Stimulated activated CD4-positive, alpha-beta T cell treated with anti-CD3 and anti-CD28 coated beads, TNF-alpha, amount 100 ng/mL, for 48 hours (primary cell): Measurements from ENCODE around the gene LSM12.

ENCODE experiments used
- DNase-seq, 3 donors: peaks; one replicate each; pipeline ENCODE4 v3.0.0-alpha.2; 2020; ENCODE audit warnings: low read depth in 3 of 3

Gene LSM12

DNA sequence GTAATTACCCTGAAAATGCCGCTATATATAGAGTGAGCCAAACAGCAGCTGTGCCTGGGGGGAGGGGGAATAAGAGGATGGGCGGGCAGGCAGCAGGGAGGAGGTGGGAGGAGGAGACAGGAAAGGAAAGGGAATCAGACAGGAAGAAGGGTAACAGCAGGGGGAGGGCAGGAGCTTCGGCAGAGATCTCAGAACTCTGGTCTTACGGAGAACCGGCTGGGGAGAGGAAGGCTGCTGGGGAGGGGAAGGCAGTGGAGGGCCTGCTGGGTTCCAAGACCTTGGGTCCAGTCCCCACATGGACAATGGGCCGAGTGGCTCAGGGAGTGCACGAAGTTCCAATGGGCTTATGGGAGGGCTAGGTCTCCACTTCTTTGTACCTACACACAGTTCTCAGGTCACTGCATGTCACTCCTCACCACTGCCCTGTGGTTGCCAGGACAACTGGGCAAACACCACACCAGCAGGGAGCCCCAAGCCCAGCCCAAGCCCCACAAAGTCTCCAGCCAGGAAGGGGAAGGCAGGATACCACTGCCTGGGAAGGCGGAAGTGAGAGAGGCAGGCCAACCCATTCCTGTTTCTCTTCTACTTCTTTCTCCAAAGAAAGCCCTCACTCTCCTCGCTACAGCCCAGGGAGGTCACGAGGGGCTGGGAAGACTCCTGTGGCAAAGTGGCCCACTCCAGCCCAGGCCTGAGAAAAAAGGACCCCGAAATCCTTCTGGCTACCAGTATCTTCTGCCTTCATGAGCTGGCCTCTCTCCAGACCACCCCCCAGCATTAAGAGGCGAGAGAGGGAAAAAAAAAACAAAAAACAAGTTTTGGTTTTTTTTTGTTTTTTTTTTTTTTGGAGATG is 29.4 kb upstream of the LSM12 start:
- no peak for DNase-seq

DNA sequence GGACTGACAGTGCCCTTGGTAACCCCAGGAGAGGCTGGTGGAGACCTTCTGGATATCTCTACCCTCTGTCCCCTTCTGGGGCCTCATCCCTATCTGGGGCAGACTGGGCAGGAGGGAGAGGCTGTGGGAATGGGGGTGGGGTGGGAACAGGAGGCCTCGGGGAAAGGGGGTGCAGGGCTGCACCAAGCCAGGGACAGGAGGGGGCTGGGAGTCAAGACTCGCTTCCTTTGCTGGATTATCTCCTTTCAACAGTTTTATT is 28.8 kb upstream of the LSM12 start:
- no peak for DNase-seq

DNA sequence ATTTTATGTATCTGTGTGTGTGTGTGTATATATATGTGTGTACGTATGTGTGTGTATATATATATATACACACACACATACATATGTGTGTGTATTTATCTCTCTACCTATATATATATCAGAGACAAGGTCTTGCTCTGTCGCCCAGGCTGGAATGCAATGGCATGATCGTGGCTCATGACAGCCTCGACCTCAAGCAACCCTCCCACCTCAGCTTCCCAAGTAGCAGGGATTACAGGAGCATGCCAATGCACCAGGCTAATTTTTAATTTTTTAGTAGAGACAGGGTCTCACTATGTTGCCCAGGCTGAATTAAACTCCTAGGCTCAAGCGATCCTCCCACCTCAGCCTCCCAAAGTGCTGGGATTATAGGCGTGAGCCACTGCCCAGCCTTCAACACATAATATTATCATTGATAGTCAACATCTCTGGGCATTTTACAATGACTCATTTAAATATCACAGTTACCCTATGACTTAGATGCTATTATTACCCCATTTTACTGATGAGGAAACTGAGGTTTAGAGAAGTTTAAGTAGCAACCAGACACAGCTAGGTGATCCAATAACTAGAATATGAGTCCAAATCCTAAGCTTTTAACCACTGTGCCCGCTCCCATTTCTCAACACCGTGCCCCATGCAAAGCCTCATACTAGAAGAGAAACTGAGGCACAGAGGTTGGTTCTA is 28.4 kb upstream of the LSM12 start:
- no peak for DNase-seq

DNA sequence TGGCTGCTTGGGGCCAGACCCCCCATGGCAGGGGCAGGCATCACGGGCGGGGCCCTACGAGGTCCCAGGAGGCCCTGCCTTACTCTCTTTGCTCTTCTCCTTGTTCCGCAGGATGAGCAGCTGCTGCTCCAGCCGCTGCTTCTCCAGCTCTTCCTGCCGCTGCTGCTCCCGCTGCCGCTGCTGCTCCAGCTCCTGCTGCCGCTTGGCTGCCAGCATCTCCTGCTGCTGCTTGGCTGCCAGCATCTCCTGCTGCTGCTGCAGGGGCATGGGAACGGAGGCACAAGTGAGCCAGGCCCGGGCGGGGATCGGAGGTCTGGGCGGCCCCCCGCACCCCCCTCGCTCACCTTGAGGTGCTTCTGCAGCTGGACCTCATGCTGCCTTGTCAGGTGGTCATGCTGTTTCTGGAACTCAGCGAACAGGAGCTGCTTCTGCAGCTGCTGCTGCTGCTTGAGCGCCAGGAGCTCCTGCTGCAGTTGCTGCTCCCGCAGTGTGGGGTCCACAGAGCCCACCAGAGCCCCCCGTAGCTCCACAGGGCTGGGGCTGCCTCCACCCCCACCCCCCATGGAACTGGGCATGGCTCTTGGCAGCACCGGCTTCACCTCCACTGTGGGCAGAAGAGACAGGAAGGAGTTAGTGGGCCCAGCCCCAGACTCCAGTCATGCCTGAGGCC is 26.9 kb upstream of the LSM12 start:
- no peak for DNase-seq

DNA sequence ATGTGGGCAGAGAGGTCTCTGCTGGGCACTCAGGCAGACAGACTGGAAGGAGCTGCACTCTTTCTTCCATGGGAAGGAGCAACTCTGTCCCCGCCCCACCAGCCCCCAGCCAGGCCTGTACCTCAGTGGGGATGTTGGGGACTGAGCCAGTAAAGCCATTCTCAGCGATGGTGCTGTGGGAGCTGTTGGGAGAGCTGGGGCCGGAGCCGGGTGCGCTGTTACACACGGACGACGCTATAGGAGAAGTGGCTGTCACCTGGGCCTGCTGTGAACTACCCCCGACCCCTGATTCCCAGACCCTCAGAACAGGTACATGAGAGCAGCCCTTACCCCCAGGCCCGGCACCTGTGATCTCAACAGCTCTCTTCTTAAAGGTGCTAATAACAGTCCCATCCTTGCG is 25.6 kb upstream of the LSM12 start:
- no peak for DNase-seq

DNA sequence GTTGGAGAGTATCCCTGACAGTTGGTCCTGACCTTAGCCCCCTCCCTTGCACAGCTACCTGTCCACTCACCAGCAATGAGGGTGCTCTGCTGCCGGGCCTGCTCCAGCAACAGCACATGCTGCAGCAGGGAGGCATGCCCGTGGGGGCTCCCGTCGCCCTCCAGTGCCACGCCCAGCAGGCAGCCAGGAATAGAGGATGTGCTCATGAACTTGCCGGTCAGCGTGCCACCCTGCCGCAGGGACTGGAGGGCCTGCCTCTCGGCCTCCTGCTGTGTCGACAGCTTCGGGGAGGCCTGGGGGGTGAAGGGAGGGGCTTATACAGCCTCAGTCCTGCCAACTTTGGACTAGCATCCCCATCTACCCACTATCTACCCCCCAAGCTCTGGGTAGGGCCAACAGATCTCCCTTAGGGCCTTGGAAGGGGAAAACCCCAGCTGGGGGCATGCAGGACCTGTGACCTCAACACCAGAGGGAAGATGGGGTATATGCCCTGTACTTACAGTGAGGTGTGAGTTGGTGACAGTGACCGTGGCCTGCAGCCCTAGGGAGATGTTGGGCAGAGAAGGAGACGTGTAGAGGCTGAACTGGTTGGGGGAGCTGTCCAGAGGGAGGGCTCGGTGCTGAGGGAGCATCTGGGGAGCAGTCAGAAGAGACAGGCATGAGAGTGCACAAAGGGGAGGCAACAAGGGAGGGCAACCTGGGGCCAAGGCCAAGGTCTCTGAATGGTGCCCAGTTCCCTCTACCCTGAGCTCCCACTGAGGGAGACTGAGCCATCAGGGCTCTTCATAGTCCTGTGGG is 24.9 kb upstream of the LSM12 start:
- DNase-seq = no peak

DNA sequence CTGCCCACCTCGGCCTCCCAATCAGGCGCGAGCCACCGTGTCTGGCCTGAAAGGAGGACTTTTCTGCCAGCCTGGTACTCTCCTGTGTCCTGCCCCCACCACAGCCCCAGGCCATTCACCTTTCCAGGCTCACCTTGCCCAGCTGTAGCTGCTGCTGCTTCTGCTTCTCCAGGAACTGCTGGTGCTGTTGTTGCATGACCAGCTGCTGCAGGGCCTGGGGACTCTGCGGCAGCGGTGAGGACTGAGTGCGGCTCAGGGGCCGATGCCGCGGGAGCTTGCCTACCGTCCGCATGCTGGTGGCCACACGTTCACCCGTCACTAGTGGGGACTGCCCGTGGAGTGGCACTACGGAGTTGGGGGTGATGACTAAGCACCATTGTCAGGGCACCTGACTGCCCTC is 21.8 kb upstream of the LSM12 start:
- DNase-seq = no peak

DNA sequence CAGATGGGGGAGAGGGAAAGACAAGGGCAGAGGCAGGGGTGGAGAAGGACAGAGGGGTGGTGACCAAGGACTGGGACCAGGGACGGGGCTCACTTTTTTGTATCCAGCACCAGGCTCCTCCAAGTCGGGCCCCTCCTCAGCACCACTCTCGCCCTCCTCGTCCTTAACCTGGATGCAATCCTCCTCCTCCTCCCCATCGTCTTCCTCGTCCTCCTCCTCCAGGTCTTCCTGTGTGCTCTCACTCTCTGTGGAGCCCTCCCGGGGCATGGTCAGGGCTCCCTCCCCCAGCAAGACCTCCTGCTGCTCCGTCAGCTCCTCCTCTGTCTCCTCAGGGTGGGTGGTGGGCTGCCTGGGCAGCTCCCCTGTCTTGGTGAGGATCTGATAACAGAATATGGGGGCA is 20.8 kb upstream of the LSM12 start:
- DNase-seq = no peak

DNA sequence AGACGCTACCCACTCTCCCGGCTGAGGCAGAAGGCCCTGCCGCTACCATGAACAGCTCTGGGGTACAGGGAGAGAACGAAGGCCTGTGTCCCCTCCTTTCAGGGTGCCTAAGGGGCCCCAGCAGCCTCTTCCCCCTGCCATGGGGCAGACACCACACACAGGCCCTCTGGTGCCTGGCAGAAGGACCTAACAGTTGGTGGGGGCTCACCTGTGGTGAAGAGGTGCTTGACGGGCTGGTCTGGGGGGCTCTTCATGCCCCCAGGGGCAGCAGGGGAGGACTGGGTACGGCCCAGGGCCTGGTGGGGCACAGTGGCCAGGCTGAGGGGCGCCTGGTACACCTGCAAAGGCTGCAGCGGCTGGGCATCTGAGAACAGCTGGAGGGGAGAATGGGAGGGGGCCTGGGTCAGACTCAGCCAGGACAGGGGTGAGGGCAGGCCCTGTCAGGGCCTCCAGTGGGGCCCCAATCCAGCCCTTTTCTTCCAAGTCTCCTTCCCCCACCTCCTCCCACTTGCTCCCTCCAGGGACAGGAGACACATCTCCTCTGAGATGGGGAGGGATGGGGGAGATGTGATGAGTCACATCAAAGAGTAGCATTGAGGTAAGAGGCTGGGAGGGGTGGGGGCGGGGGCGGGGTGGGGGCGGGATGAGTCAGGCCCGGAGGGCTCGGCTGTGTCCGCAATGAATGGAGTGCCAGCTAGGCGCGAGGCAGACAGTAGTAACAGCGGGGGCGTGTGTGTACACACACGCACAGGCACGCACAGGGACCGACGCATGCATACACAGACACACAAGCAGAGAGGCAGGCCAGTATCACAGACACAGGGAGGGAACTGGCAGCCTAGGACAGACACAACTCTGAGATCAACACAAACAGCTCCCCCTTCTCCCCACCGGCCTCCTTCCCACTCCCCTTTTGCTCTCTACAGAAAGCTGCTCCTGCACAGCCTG is 20.2 kb upstream of the LSM12 start:
- peak; percentile 20 to 51 (median 39) for DNase-seq

DNA sequence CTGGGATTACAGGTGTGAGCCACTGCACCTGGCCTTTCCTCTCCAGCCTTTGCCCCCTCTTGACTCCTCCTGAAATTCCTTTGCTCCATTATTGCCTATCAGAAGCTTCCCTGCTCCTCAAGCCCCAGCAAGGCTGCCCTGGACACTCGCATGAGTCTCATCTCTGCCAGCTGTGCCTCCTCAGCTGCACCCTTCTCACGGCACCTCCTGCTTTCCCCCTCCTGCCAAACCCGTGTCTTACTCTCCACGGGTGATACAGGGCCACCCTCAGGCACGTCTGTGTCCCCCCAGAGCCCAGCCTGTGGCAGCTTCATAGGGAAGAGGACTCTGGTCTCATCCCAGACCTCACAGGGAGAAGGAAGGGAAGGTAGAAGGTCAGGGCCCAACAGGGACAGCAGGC is 19.4 kb upstream of the LSM12 start:
- DNase-seq = no peak

DNA sequence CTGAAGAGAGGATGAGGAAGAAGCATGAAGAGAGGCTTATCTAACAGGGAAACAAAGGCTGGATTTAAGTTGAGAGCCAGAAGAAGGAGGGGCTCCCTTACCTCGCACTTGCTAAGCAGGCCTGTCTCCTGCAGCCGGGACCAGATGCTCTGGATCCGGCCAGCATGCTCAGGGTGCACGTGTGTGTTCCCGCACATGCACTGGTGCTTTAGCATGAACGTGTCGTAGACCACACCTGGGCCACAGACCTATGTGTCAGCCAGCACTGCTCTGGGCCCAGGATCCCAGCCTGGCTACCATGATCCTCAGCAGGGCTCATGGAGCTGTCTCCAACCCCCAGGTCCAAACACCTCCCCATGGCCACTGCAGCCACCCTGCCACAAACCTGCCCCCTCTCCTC is 18.4 kb upstream of the LSM12 start:
- DNase-seq = no peak

DNA sequence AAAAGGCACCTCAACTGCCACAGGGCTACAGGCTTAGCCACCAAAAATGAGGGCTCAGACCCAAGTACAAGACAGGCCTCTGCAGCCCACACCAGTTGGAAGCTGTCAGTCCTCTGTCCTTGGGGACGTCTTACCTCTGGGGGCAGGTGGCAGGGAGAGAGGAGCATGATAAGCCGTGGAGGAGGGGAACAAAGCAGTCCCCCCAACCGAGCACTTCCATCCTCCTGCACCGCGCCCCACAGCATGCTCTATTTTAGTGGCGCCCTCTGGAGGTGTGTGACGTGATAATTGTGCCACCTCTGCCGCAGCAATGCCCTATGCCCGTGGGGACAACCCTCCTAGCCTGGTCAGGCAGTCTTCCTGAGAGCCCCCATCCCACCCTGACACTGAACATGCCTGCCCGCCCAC is 17.7 kb upstream of the LSM12 start:
- DNase-seq = peak in 1 of 3 donors; percentile 58

DNA sequence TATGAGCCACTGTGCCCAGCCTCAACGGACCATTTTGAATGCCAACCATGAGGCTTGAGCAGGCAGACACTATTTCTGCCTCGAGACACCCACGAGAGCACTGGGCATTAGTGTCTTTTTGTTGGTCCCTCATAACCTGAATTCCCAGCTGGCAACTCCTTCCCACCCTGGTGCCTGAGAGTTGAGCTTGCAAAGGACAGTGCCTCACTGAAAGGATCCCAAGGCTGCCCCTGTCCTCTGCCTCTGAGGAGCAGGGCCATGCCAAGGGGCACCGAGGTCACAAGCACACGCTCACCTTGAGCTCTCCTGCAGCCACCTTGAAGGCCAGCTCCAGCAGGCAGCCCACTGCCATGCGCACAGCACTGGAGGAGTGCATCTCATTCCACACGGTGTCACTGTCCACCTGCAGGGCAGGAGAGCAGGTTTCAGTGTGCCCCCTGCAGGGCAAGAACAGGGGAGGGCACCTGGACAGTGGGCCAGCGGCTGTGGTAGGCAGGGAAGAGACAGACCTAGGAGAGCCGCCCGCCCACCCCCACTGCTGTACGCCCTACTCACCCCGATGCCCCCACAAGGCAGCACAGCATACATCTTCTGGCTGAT is 16.9 kb upstream of the LSM12 start:
- DNase-seq = no peak

DNA sequence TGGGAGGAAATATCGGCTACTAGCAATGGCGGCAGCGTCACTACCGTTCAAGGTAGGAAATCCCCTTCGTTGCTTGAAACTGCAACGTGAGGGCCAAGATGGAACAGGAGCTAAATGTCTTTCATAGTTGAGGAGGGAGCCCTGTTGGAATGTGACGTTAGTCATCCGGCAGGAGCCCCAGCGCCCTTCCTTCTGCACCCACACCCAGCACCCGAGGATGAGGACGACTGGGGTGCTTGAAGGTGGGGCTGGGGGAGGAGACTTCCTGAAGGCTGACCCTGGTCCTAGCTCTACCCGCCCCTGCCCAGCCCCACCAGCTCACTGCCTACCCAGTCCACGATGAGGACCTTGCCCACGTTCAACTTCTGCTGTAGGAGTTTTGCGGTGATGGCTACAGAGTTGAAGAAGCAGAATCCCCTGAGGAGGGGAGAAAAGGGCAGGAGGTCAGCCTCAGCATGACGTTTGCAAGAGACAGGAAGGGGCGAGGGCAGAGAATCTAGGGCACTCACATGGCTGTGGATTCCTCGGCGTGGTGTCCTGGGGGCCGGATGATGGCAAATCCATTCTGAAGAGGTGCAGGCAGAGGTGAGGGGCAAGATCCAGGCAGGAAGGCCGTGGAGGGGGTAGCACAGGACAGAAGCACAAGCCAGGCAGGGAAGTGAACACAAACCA is 15.9 kb upstream of the LSM12 start:
- no peak for DNase-seq

DNA sequence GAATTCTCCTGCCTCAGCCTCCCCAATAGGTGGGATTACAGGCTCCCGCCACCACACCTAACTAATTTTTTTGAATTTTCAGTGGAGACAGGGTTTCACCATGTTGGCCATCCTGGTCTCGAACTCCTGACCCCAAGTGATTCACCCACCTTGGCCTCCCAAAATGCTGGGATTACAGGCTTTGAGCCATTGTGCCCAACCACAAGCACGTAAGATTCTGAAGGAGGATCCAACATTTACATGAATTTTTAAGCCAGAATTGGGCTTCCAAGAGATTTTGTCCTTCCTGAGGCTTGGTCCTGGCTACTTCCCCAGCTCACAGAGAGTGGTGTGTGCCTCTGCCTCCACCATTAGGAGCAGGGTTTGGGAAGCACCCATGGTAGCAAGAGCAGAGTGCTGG is 15.2 kb upstream of the LSM12 start:
- DNase-seq = no peak

DNA sequence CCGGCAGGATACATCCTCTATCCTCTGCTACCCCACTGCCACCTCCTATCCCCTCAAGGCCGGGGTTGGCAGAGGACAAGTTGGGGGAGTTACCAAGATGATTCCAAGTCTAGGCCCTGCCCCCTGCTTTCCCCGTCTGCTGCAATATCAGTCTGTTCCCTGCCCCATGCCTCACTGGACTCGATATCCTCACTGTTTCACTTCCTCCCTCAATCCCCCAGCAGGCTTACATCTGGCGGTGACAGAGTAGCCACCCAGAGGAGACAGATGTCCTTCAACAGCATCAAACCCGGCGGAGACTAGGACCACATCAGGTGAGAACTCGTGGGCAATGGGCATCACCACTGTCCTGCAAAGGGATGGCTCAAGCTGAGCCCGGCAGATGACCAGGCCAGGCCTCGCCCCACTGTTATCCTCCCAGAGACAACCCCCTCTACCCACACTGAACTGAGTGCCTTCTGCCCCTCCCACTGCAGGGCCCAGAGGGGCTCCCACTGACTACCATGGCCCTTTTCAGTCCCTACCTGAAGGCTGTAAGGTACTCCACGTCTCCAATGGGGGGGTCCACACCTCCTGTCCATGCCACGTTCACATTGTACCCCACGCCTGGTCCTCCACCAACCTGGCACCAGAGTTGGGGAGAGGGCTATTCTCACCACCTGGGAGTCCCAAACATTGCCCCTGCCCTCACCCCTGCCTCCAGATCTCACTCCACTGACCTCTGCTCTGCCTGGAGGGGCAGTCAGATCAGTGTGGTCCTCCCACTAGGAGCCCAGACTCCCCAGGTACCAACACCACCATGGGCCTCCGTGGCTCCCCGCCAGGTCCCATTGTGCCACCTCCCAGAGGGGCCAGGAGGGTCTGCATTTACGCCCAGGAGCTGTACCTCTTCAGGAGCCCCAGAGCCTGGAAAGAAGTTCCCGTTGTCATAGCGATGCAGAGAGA is 13.7 kb upstream of the LSM12 start:
- no peak for DNase-seq

DNA sequence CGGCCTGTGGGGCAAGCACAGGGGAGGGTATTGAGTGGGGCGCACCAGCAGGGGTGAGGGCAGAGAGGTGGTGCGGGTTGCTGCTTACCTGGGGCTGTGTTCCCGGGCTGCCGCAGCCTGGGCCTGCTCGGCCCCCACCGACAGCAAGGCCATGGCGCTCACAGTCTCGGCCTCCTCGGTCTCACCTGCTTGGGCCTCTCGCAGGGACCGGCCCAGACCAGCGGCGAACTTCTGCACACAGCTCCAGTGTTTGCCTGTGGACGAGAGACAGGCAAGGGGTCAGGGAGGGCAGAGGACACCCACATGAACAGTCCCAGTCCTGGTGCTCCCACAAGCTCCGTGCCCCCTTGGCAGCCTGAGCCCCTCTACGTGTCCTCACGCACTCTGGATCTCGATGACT is 11.9 kb upstream of the LSM12 start:
- no peak for DNase-seq

DNA sequence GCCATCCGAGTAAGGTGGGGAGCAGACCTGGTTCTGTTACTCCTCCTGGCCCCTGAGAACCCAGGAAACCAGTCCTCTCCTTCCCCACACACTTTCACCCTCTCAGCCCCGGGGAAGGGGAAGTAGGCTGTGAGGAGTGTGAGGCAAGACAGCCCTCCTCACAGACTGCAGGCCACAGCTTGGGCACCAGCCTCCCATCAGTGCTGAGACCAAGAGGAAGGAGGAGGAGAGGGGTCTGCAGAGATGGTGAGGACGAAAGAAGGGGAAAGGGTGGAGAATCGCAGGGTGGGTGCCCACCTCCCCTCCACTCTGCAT is 11.1 kb upstream of the LSM12 start:
- DNase-seq = no peak
